H9 (cell line): ENCODE data around the gene MBOAT2. TPM values are rescaled to one million over a fixed set of nuclear protein-coding genes. Genes with fewer than 3 reads are reported as not detected.

ENCODE experiments used
- DNase-seq: peaks from one replicate; pipeline ENCODE4 v3.0.0-alpha.2; 2017
- H2AFZ ChIP-seq: one replicate; pipeline ENCODE4 v1.6.1; 2013; ENCODE audit warnings: mild to moderate bottlenecking, low read length, control low read depth, moderate library complexity
- H2AK5ac ChIP-seq: 2 replicates; pipeline ENCODE4 v1.6.1; 2013; ENCODE audit warnings: low read length, control low read depth, mixed read lengths; ENCODE audit not compliant: insufficient read length
- H2BK120ac ChIP-seq: one replicate; pipeline ENCODE4 v1.6.1; 2013; ENCODE audit warnings: low read depth, mild to moderate bottlenecking, low read length, control low read depth, inconsistent platforms; ENCODE audit not compliant: poor library complexity, severe bottlenecking
- H2BK12ac ChIP-seq: 2 replicates; pipeline ENCODE4 v1.6.1; 2013; ENCODE audit warnings: low read length, control low read depth, mixed read lengths, low read depth; ENCODE audit not compliant: insufficient read length
- H2BK15ac ChIP-seq: 2 replicates; pipeline ENCODE4 v1.6.1; 2013; ENCODE audit warnings: low read depth, low read length, control low read depth
- H2BK20ac ChIP-seq: one replicate; pipeline ENCODE4 v1.6.1; 2013; ENCODE audit warnings: low read depth, mild to moderate bottlenecking, low read length, control low read depth, inconsistent platforms; ENCODE audit not compliant: poor library complexity, severe bottlenecking
- H2BK5ac ChIP-seq: 2 replicates; pipeline ENCODE4 v1.6.1; 2013; ENCODE audit warnings: low read length, control low read depth, mixed read lengths; ENCODE audit not compliant: insufficient read length
- H3K14ac ChIP-seq: 2 replicates; pipeline ENCODE4 v1.6.1; 2013; ENCODE audit warnings: low read length, control low read depth; ENCODE audit not compliant: insufficient read depth
- H3K18ac ChIP-seq: 2 replicates; pipeline ENCODE4 v1.6.1; 2013; ENCODE audit warnings: low read depth, mild to moderate bottlenecking, mixed read lengths, low read length, control low read depth; ENCODE audit not compliant: insufficient read length
- H3K23ac ChIP-seq: 2 replicates; pipeline ENCODE4 v1.6.1; 2013; ENCODE audit warnings: low read length, control low read depth, mixed read lengths, low read depth; ENCODE audit not compliant: insufficient read length
- H3K23me2 ChIP-seq: 2 replicates; pipeline ENCODE4 v1.6.1; 2013; ENCODE audit warnings: low read depth, mild to moderate bottlenecking, mixed read lengths, low read length, control low read depth; ENCODE audit not compliant: insufficient read length, poor library complexity, severe bottlenecking
- H3K27ac ChIP-seq: 2 replicates; pipeline ENCODE4 v1.5.1; 2013; ENCODE audit warnings: low read length, control low read depth, mixed read lengths, low read depth; ENCODE audit not compliant: insufficient read length
- H3K27me3 ChIP-seq: 2 replicates; pipeline ENCODE4 v1.6.1; 2013; ENCODE audit warnings: low read length, control low read depth, inconsistent platforms; ENCODE audit not compliant: insufficient read depth
- H3K4ac ChIP-seq: 2 replicates; pipeline ENCODE4 v1.6.1; 2013; ENCODE audit warnings: low read depth, mild to moderate bottlenecking, control low read depth, inconsistent platforms, low read length, moderate library complexity
- H3K4me1 ChIP-seq: 2 replicates; pipeline ENCODE4 v1.6.1; 2013; ENCODE audit warnings: low read length, control low read depth, inconsistent platforms; ENCODE audit not compliant: insufficient read depth
- H3K4me2 ChIP-seq: 2 replicates; pipeline ENCODE4 v1.6.1; 2013; ENCODE audit warnings: low read length, control low read depth, mixed read lengths; ENCODE audit not compliant: insufficient read length, insufficient read depth
- H3K56ac ChIP-seq: 2 replicates; pipeline ENCODE4 v1.6.1; 2013; ENCODE audit warnings: low read depth, mild to moderate bottlenecking, mixed read lengths, low read length, control low read depth; ENCODE audit not compliant: insufficient read length
- H3K79me1 ChIP-seq: 2 replicates; pipeline ENCODE4 v1.6.1; 2013; ENCODE audit warnings: low read depth, mild to moderate bottlenecking, moderate library complexity, low read length, control low read depth, inconsistent platforms; ENCODE audit not compliant: insufficient read depth, poor library complexity, severe bottlenecking
- H3K79me2 ChIP-seq: 2 replicates; pipeline ENCODE4 v1.6.1; 2013; ENCODE audit warnings: low read length, control low read depth, inconsistent platforms; ENCODE audit not compliant: insufficient read depth
- H3K9ac ChIP-seq: 2 replicates; pipeline ENCODE4 v1.6.1; 2013; ENCODE audit warnings: low read length, control low read depth, mixed read lengths; ENCODE audit not compliant: insufficient read length; ENCODE audit errors: extremely low read depth
- H3K9me3 ChIP-seq: one replicate; pipeline ENCODE4 v1.6.1; 2013; ENCODE audit warnings: low read depth, low read length, inconsistent platforms; ENCODE audit not compliant: control insufficient read depth
- H3T11ph ChIP-seq: one replicate; pipeline ENCODE4 v1.6.1; 2013; ENCODE audit warnings: mild to moderate bottlenecking, low read length, control low read depth, inconsistent platforms
- H4K20me1 ChIP-seq: one replicate; pipeline ENCODE4 v1.6.1; 2013; ENCODE audit not compliant: control insufficient read depth, insufficient read length, insufficient read depth
- H4K5ac ChIP-seq: 2 replicates; pipeline ENCODE4 v1.6.1; 2013; ENCODE audit warnings: low read depth, mild to moderate bottlenecking, mixed read lengths, low read length, control low read depth; ENCODE audit not compliant: insufficient read length
- H4K8ac ChIP-seq: replicated peaks from 2 replicates; pipeline ENCODE4 v1.6.1; 2013; ENCODE audit warnings: low read length, control low read depth, mixed read lengths, low read depth; ENCODE audit not compliant: insufficient read length
- H4K91ac ChIP-seq: 2 replicates; pipeline ENCODE4 v1.6.1; 2013; ENCODE audit warnings: low read depth, mild to moderate bottlenecking, moderate library complexity, mixed read lengths, low read length, control low read depth; ENCODE audit not compliant: insufficient read length
- H3K27ac Mint-ChIP-seq, 3 experiments: 2 replicates in 2 of 3; 3 replicates in 1 of 3; pipeline ENCODE4 v1.8.0; 2020 to 2021; ENCODE audit warnings: mixed read lengths in 3 of 3, mild to moderate bottlenecking in 1 of 3, moderate library complexity in 1 of 3
- H3K27me3 Mint-ChIP-seq: 2 replicates; pipeline ENCODE4 v1.8.0; 2021; ENCODE audit warnings: low read depth, mild to moderate bottlenecking, moderate library complexity, mixed read lengths
- H3K36me3 Mint-ChIP-seq, 3 experiments: 2 replicates in 2 of 3; 3 replicates in 1 of 3; pipeline ENCODE4 v1.8.0; 2020 to 2021; ENCODE audit warnings: low read depth in 3 of 3, mixed read lengths in 3 of 3; ENCODE audit not compliant: insufficient read depth in 1 of 3
- H3K4me1 Mint-ChIP-seq, 2 experiments: 2 replicates each; pipeline ENCODE4 v1.8.0; 2020; ENCODE audit warnings: mixed read lengths in 2 of 2
- H3K4me3 Mint-ChIP-seq, 2 experiments: 2 replicates in 1 of 2; 3 replicates in 1 of 2; pipeline ENCODE4 v1.8.0; 2020 to 2021; ENCODE audit warnings: mild to moderate bottlenecking in 2 of 2, mixed read lengths in 2 of 2, moderate library complexity in 1 of 2
- H3K9me3 Mint-ChIP-seq, 2 experiments: 2 replicates in 1 of 2; 3 replicates in 1 of 2; pipeline ENCODE4 v1.8.0; 2020; ENCODE audit warnings: mild to moderate bottlenecking in 2 of 2, mixed read lengths in 2 of 2, moderate library complexity in 1 of 2
- CTCF ChIP-seq: fragments of 200-600 bp; sonication (generic); conservative IDR thresholded peaks from 3 replicates; pipeline ENCODE4 v1.8.0; 2021; ENCODE audit warnings: antibody characterized with exemption, mild to moderate bottlenecking
- WGBS: extraction: QIAGEN DNeasy Blood & Tissue Kit; methylation state at CpG from one replicate; pipeline ENCODE4 v1.1.7; 2013; ENCODE audit warnings: missing lambda C conversion rate, low lambda C conversion rate, mixed read lengths; ENCODE audit not compliant: insufficient read length; ENCODE audit errors: extremely low coverage; 5-methylcytosine and 5-hydroxymethylcytosine counted together
- total RNA-seq: library from RNA; stranded (reverse); gene quantifications from 2 replicates; pipeline ENCODE4 v1.2.1, GENCODE V29; 2021

The MBOAT2 gene
- total RNA-seq, 1 experiment from 2014 or later = 20.2 TPM

GRCh38 chr2:8819194-8819593, 184.3 kb downstream of the MBOAT2 start:
- Histone ChIP-seq H4K20me1 (no peaks in the 10 kb centered on the region), H2BK12ac (no peak overlapping the region), H3K14ac (no peak overlapping the region), H2BK5ac (no peak overlapping the region), H3K4ac (no peak overlapping the region), H3K79me1 (no peaks in the 10 kb centered on the region), H3K4me1 (no peaks in the 10 kb centered on the region), H4K8ac (no peak overlapping the region), H3K9me3 (no peaks in the 10 kb centered on the region), H4K91ac (no peak overlapping the region), H2AFZ (no peak overlapping the region), H3K23ac (no peak overlapping the region), H4K5ac (no peak overlapping the region), H2AK5ac (no peak overlapping the region), H2BK20ac (no peak overlapping the region), H2BK15ac (no peak overlapping the region), H3K56ac (no peak overlapping the region), H3K27me3 (no peaks in the 10 kb centered on the region), H3K18ac (no peak overlapping the region), H3K23me2 (no peaks in the 10 kb centered on the region), H3T11ph (no peak overlapping the region), H3K79me2 (no peaks in the 10 kb centered on the region), H3K4me2 (no peak overlapping the region), H3K27ac (no peak overlapping the region), H3K9ac (no peak overlapping the region), H2BK120ac (no peak overlapping the region)
- Mint-ChIP-seq H3K27ac (peak overlapping the region in 1 of 3 experiments; percentile 77; a peak in 1 of 7 replicates), H3K4me3 (no peak overlapping the region), H3K4me1 (no peaks in the 10 kb centered on the region), H3K9me3 (no peaks in the 10 kb centered on the region), H3K27me3 (no peaks in the 10 kb centered on the region), H3K36me3 (no peaks in the 10 kb centered on the region; a peak in 1 of 7 replicates)
- no peak for TF ChIP-seq CTCF
- DNase-seq = no peak
- no CpG with 5 or more reads among the region's 5 CpGs for WGBS
